M059J (cell line): ENCODE measurements around the gene HES3. TPM values are rescaled to one million over a fixed set of nuclear protein-coding genes. Genes with fewer than 3 reads are reported as not detected.

Source experiments
- DNase-seq: peaks from one replicate; pipeline ENCODE4 v3.0.0-alpha.2; 2012; ENCODE audit warnings: low read depth
- total RNA-seq: library from RNA; depleted of rRNA; stranded (reverse); fragments of >200 nt; shearing (Covaris generic); gene quantifications from 2 replicates; pipeline ENCODE4 v1.2.3, GENCODE V29; 2014; rRNA removed

HES3 gene
- total RNA-seq = not detected in 2 replicates

- no peak for DNase-seq
These were observed at the start of gene HES3 for GRCh38 chr1:6243993-6244392. Gene HES3 (plus strand): TSS chr1:6244179. CDS start chr1:6244366, 187 bp downstream.

GRCh38 chr1:6197746-6198427 is 46.1 kb upstream of the HES3 start:
- DNase-seq = no peak

GRCh38 chr1:6198646-6199297 is 45.2 kb upstream of the HES3 start:
- no peak for DNase-seq

GRCh38 chr1:6199298-6200187 is 44.4 kb upstream of the HES3 start, which contains the start of gene RPL22:
Gene RPL22 (minus strand): TSS chr1:6199595. CDS start chr1:6199573, 22 bp downstream.
- peak; percentile 100 for DNase-seq

- no peak for DNase-seq
These were observed 43.7 kb upstream of the HES3 start for GRCh38 chr1:6200188-6200809.

GRCh38 chr1:6202256-6202655 is 41.7 kb upstream of the HES3 start:
- no peak for DNase-seq

- DNase-seq = peak; percentile 86
These were observed 38.0 kb upstream of the HES3 start, which contains the start of gene RNF207 for GRCh38 chr1:6205849-6206519. Gene RNF207 (plus strand): TSS chr1:6206119. CDS start chr1:6206536, 417 bp downstream.

GRCh38 chr1:6206520-6206855 is 37.5 kb upstream of the HES3 start:
- no peak for DNase-seq

GRCh38 chr1:6207075-6207885 is 36.7 kb upstream of the HES3 start:
- DNase-seq = no peak

GRCh38 chr1:6207921-6208320 is 36.1 kb upstream of the HES3 start:
- DNase-seq = no peak

- no peak for DNase-seq
These were observed 35.0 kb upstream of the HES3 start for GRCh38 chr1:6208723-6209660.

- no peak for DNase-seq
These were observed 34.1 kb upstream of the HES3 start for GRCh38 chr1:6209661-6210580.

- no peak for DNase-seq
These were observed 33.2 kb upstream of the HES3 start for GRCh38 chr1:6210591-6211355.

- no peak for DNase-seq
These were observed 32.2 kb upstream of the HES3 start for GRCh38 chr1:6211731-6212130.

GRCh38 chr1:6212193-6212959 is 31.6 kb upstream of the HES3 start:
- no peak for DNase-seq

- DNase-seq = no peak
These were observed 25.4 kb upstream of the HES3 start for GRCh38 chr1:6218375-6219164.
